Spinal cord (tissue), 10 donors: Measurements from ENCODE around the gene CES4A. TPM values are rescaled to one million over a fixed set of nuclear protein-coding genes. Genes with fewer than 3 reads are reported as not detected.

Experiments used
- DNase-seq, 6 donors: peaks; one replicate each; pipeline versions ENCODE4 v3.0.0 to v3.0.0-alpha.2; 2013 to 2015; ENCODE audit warnings: low spot score in 6 of 6, low read depth in 4 of 6
- H3K27ac ChIP-seq: one replicate; pipeline ENCODE4 v1.5.1; 2013; ENCODE audit warnings: low read depth, low read length, control low read depth
- H3K27me3 ChIP-seq: one replicate; pipeline ENCODE4 v1.6.1; 2013; ENCODE audit warnings: low read length; ENCODE audit not compliant: control insufficient read depth, insufficient read depth
- H3K36me3 ChIP-seq: one replicate; pipeline ENCODE4 v1.6.1; 2013; ENCODE audit warnings: low read length; ENCODE audit not compliant: control insufficient read depth, insufficient read depth
- H3K4me1 ChIP-seq: one replicate; pipeline ENCODE4 v1.6.1; 2013; ENCODE audit warnings: low read length; ENCODE audit not compliant: control insufficient read depth, insufficient read depth
- H3K4me3 ChIP-seq: one replicate; pipeline ENCODE4 v1.5.1; 2013; ENCODE audit warnings: low read depth, low read length, control low read depth
- H3K9me3 ChIP-seq: one replicate; pipeline ENCODE4 v1.6.1; 2013; ENCODE audit warnings: low read length; ENCODE audit not compliant: control insufficient read depth, insufficient read depth
- WGBS: methylation state at CpG from one replicate; pipeline ENCODE4 v1.1.5; 2013; ENCODE audit warnings: missing lambda C conversion rate; ENCODE audit not compliant: insufficient coverage; 5-methylcytosine and 5-hydroxymethylcytosine counted together
- polyA plus RNA-seq, 2 donors: library from polyadenylated mRNA; unstranded; fragments of 120-200 nt; gene quantifications; one replicate each; pipeline ENCODE4 v1.2.1, GENCODE V29; 2013; ENCODE audit not compliant: insufficient read length in 2 of 2
- total RNA-seq, 2 donors: library from RNA; depleted of rRNA in 1 of 2; stranded (reverse); fragments of 120-200 nt in 1 of 2; fragments of >200 nt in 1 of 2; gene quantifications; one replicate each; pipeline versions ENCODE4 v1.2.3 to v1.2.4, GENCODE V29; 2013 to 2014
- donor health status: healthy.

CES4A gene
- total and polyA plus RNA-seq, 4 donors: 9.8 to 48.6 (median 20.5) TPM

GRCh38 chr16:66947302-66948065, 40.9 kb upstream of the CES4A start:
- peak overlapping the region; percentile 49 for H3K4me3 ChIP-seq
- 1% methylated on average over 13 of the region's 23 CpGs for WGBS

GRCh38 chr16:66948134-66948836, 40.1 kb upstream of the CES4A start:
- peak in 1 of 6 donors; percentile 16 for DNase-seq
- peaks cover 12% of the 10 kb centered on the region for H3K36me3 ChIP-seq
- H3K4me3 ChIP-seq: peak overlapping the region; percentile 49
- no peak overlapping the region for H3K27ac ChIP-seq
- no peaks in the 10 kb centered on the region for H3K9me3 ChIP-seq
- peaks cover 19% of the 10 kb centered on the region for H3K4me1 ChIP-seq
- 2% methylated on average over 40 of the region's 44 CpGs for WGBS
- H3K27me3 ChIP-seq: peaks cover 41% of the 10 kb centered on the region

More at GRCh38 chr16:66947302-66948065, 40.9 kb upstream of the CES4A start:
- no peak overlapping the region for H3K27ac ChIP-seq
- peak; percentile 59 to 95 (median 77) for DNase-seq
- H3K27me3 ChIP-seq: peaks cover 41% of the 10 kb centered on the region
- H3K9me3 ChIP-seq: no peaks in the 10 kb centered on the region
- H3K36me3 ChIP-seq: peaks cover 20% of the 10 kb centered on the region
- peaks cover 19% of the 10 kb centered on the region for H3K4me1 ChIP-seq

- H3K27me3 ChIP-seq: peaks cover 41% of the 10 kb centered on the region
- peaks cover 7% of the 10 kb centered on the region for H3K36me3 ChIP-seq
- H3K27ac ChIP-seq: no peak overlapping the region
- H3K4me1 ChIP-seq: peaks cover 19% of the 10 kb centered on the region
- H3K4me3 ChIP-seq: peak overlapping the region; percentile 49
- no peak for DNase-seq
- WGBS: 9% methylated on average over 18 of the region's 21 CpGs
- H3K9me3 ChIP-seq: no peaks in the 10 kb centered on the region
Observed at GRCh38 chr16:66948837-66949225, 39.6 kb upstream of the CES4A start.

- no peak for DNase-seq
- 68% methylated on average over 5 of the region's 6 CpGs for WGBS
- no peak overlapping the region for H3K27ac ChIP-seq
- peaks cover 19% of the 10 kb centered on the region for H3K4me1 ChIP-seq
- no peak overlapping the region for H3K4me3 ChIP-seq
- H3K9me3 ChIP-seq: no peaks in the 10 kb centered on the region
- peaks cover 3% of the 10 kb centered on the region for H3K36me3 ChIP-seq
- H3K27me3 ChIP-seq: peaks cover 41% of the 10 kb centered on the region
Observed at GRCh38 chr16:66949472-66949871, 38.9 kb upstream of the CES4A start.

- H3K27ac ChIP-seq: no peak overlapping the region
- WGBS: no CpG with 5 or more reads among the region's 2 CpGs
- no peaks in the 10 kb centered on the region for H3K9me3 ChIP-seq
- H3K4me1 ChIP-seq: peaks cover 19% of the 10 kb centered on the region
- H3K27me3 ChIP-seq: peaks cover 41% of the 10 kb centered on the region
- H3K4me3 ChIP-seq: no peak overlapping the region
- no peak for DNase-seq
- H3K36me3 ChIP-seq: no peaks in the 10 kb centered on the region
Observed at GRCh38 chr16:66950437-66950836, 38.0 kb upstream of the CES4A start.

GRCh38 chr16:66950971-66951790, 37.2 kb upstream of the CES4A start:
- Histone ChIP-seq H3K9me3 (no peaks in the 10 kb centered on the region), H3K4me3 (no peak overlapping the region), H3K4me1 (peaks cover 19% of the 10 kb centered on the region), H3K36me3 (no peaks in the 10 kb centered on the region), H3K27ac (no peak overlapping the region), H3K27me3 (peaks cover 41% of the 10 kb centered on the region)
- WGBS: no CpG with 5 or more reads among the region's 4 CpGs
- DNase-seq: no peak

GRCh38 chr16:66952430-66953110, 35.8 kb upstream of the CES4A start:
- no peak overlapping the region for H3K27ac ChIP-seq
- peaks cover 41% of the 10 kb centered on the region for H3K27me3 ChIP-seq
- 88% methylated on average over 4 of the region's 7 CpGs for WGBS
- no peaks in the 10 kb centered on the region for H3K36me3 ChIP-seq
- H3K9me3 ChIP-seq: no peaks in the 10 kb centered on the region
- no peak for DNase-seq
- peaks cover 17% of the 10 kb centered on the region for H3K4me1 ChIP-seq
- H3K4me3 ChIP-seq: no peak overlapping the region

- no peak for DNase-seq
- WGBS: 79% methylated on average over 10 of the region's 10 CpGs
- Histone ChIP-seq H3K4me3 (no peak overlapping the region), H3K4me1 (peaks cover 8% of the 10 kb centered on the region), H3K27ac (no peak overlapping the region), H3K36me3 (no peaks in the 10 kb centered on the region), H3K9me3 (no peaks in the 10 kb centered on the region), H3K27me3 (peaks cover 35% of the 10 kb centered on the region)
Observed at GRCh38 chr16:66953462-66954096, 34.8 kb upstream of the CES4A start.
